A549 (cell line): ENCODE measurements around the gene YWHAG. TPM values are rescaled to one million over a fixed set of nuclear protein-coding genes. Genes with fewer than 3 reads are reported as not detected.
A peak's percentile ranks its signal among the peaks of the same experiment; 100 is the strongest.

Experiments
- ATAC-seq, 2 experiments: fragments of 200-7000 bp in 1 of 2; fragments of >200 bp in 1 of 2; cut with Nextera tagmentation in 1 of 2; cut with Tn5 transposase in 1 of 2; 3 replicates each; pipeline versions ENCODE4 v1.8.0 to v1.9.1; 2018 to 2020; ENCODE audit warnings: mild to moderate bottlenecking in 1 of 2, moderate library complexity in 1 of 2
- CTCF ChIA-PET: fragments of 300-600 bp; sonication (Branson Sonifier 250); formaldehyde crosslinking; extraction: SDS; loops from one replicate; lab custom pipeline; 2021; ENCODE audit warnings: antibody characterized with exemption, inconsistent platforms; lab: Yijun Ruan, JAX
- POLR2A ChIA-PET: fragments of 350-600 bp; formaldehyde crosslinking; extraction: SDS; loops from one replicate; lab custom pipeline; 2021; ENCODE audit warnings: antibody characterized with exemption, inconsistent platforms; lab: Yijun Ruan, JAX
- DNase-seq, 2 experiments: peaks; one replicate each; pipeline versions ENCODE4 v3.0.0 to v3.0.0-alpha.2; 2011 to 2016; ENCODE audit warnings: low read depth in 1 of 2, low spot score in 1 of 2
- FAIRE-seq: peaks from 2 replicates; lab custom pipeline; 2011; peaks lifted over from hg19 to GRCh38; lab: Jason Lieb, UNC
- H3K27ac ChIP-seq, 2 experiments: fragments of >200 bp; sonication (Bioruptor Twin); formaldehyde crosslinking; 3 replicates each; pipeline ENCODE4 v1.5.1; 2016 to 2017
- H3K4me1 ChIP-seq: fragments of >200 bp; sonication (Bioruptor Twin); formaldehyde crosslinking; 3 replicates; pipeline ENCODE4 v1.6.1; 2016
- H3K4me2 ChIP-seq: fragments of >200 bp; sonication (Bioruptor Twin); formaldehyde crosslinking; 3 replicates; pipeline ENCODE4 v1.6.1; 2016
- H3K4me3 ChIP-seq: fragments of >200 bp; sonication (Bioruptor Twin); formaldehyde crosslinking; 3 replicates; pipeline ENCODE4 v1.5.1; 2016
- H3K9me3 ChIP-seq: fragments of >200 bp; sonication (Bioruptor Twin); formaldehyde crosslinking; 3 replicates; pipeline ENCODE4 v1.6.1; 2016
- CBX2 ChIP-seq: fragments of 200-600 bp; sonication (generic); IDR thresholded peaks from 2 replicates; pipeline ENCODE4 v1.6.1; 2016; ENCODE audit warnings: low read depth, mild to moderate bottlenecking, borderline replicate concordance
- CHD4 ChIP-seq: fragments of 200-600 bp; sonication (generic); IDR thresholded peaks from 2 replicates; pipeline ENCODE4 v1.6.1; 2016; ENCODE audit warnings: antibody characterized with exemption, mild to moderate bottlenecking, borderline replicate concordance
- FOSL2 ChIP-seq, 2 experiments: fragments of 450-650 bp in 1 of 2; fragments of >200 bp in 1 of 2; sonication (Bioruptor Twin) in 1 of 2; formaldehyde crosslinking; IDR thresholded peaks; 2 replicates each; pipeline versions ENCODE4 v1.5.0 to v1.6.1; 2016 to 2020; ENCODE audit warnings: mild to moderate bottlenecking in 1 of 2, moderate library complexity in 1 of 2
- HDAC2 ChIP-seq: fragments of 200-600 bp; sonication (generic); IDR thresholded peaks from 2 replicates; pipeline ENCODE4 v1.6.1; 2016
- POLR2AphosphoS2 ChIP-seq: conservative IDR thresholded peaks from 2 replicates; pipeline ENCODE4 v1.6.1; 2012; ENCODE audit warnings: low read length, improper control_type of control experiment, inconsistent platforms
- RNF2 ChIP-seq: fragments of 200-600 bp; sonication (generic); IDR thresholded peaks from 2 replicates; pipeline ENCODE4 v1.6.1; 2016; ENCODE audit warnings: low read depth, mild to moderate bottlenecking, antibody characterized with exemption, moderate library complexity, borderline replicate concordance
- WGBS: methylation state at CpG from one replicate; pipeline ENCODE4 v1.1.6; 2017; ENCODE audit errors: missing lambda C conversion rate; 5-methylcytosine and 5-hydroxymethylcytosine counted together
- polyA plus RNA-seq, 4 experiments: library from polyadenylated mRNA; depleted of rRNA in 3 of 4; stranded (reverse); fragments of >200 nt; fragmentation: RNase III in 1 of 4; extraction: RNeasy Plus Mini Kit Qiagen cat#74134 plus additional on column Dnase treatment in 1 of 4; gene quantifications; 2 replicates in 3 of 4; 3 replicates in 1 of 4; pipeline ENCODE4 v1.2.3, GENCODE V29; 2011 to 2017

The YWHAG gene
- polyA plus RNA-seq, 2 of the 4 experiments (the other 2 are of a cell fraction) = 141 to 302 TPM

DNA sequence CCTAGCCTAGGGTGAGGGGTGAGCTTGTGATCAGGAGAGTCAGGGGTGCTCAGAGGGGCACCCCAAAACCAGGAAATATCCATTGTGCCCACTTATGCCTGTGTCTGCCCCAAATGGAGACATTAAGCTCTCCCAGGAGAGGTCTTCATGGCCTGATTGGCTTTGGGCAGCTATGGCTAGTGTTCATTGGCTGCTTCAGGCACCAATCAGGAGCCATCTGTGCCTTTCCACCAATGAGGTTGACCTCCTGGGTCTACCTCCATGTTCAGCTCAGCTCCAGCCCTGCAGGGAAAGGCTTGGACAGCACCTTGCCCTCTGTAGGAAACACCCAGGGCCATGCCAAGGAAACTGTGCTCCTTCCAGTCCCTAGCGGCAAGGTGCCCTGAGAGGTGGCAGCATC, 80.3 kb downstream of the YWHAG start:
- DNase-seq (peak in 1 of 2 experiments; percentile 70), FAIRE-seq (no peak)
- TF ChIP-seq FOSL2 (IDR thresholded peaks at IDR 0.05) = no peak
- TF ChIP-seq FOSL2 (CRISPR knock-in tag; IDR thresholded peaks at IDR 0.05) = no peak
- TF ChIP-seq CBX2 = no peak
- TF ChIP-seq CHD4 = no peak
- no peak for TF ChIP-seq RNF2
- TF ChIP-seq HDAC2 = no peak
- no peak for TF ChIP-seq POLR2AphosphoS2

More for the DNA sequence above, 80.3 kb downstream of the YWHAG start:
- no peak overlapping the region for H3K4me3 ChIP-seq
- ChIA-PET CTCF (interaction anchor here (0.6 to 32.9 kb wide), 6 partner anchors 8 to 100 kb away, joined by 3 to 764 read pairs (median 13); partner anchors contain the start of gene HSPB1), POLR2A (no interaction called here)
- ATAC-seq = peak in 1 of 2 experiments; percentile 74; a peak in 3 of 6 replicates
- H3K4me1 ChIP-seq = peaks cover 11% of the 10 kb centered on the region
- no peak overlapping the region for H3K4me2 ChIP-seq
- WGBS = 90% methylated on average over 1 of the region's 1 CpG
- H3K9me3 ChIP-seq = no peaks in the 10 kb centered on the region
- H3K27ac ChIP-seq = no peak overlapping the region

Other genes with a start within 250 kb of the YWHAG start
- 2.4 and 3.0 TPM in 2 replicates for gene SRRM3, start 157.1 kb downstream of the YWHAG start, polyA plus RNA-seq (2011; rRNA removed)
- gene SRRM3, start 157.1 kb downstream of the YWHAG start, polyA plus RNA-seq (2017; fragmentation: RNase III; extraction: RNeasy Plus Mini Kit Qiagen cat#74134 plus additional on column Dnase treatment) = 5.7 to 7.0 TPM (median 6.5 TPM) in 3 replicates
- 185 and 209 TPM in 2 replicates for gene HSPB1, start 56.3 kb downstream of the YWHAG start, polyA plus RNA-seq (2011; rRNA removed)
- gene HSPB1, start 56.3 kb downstream of the YWHAG start, polyA plus RNA-seq (2017; fragmentation: RNase III; extraction: RNeasy Plus Mini Kit Qiagen cat#74134 plus additional on column Dnase treatment) = 547 to 666 TPM (median 620 TPM) in 3 replicates
- 0.45 and 0.91 TPM in 2 replicates for gene SSC4D, start 50.7 kb upstream of the YWHAG start, polyA plus RNA-seq (2011; rRNA removed)
- 0.79 to 1.0 TPM (median 1.0 TPM) in 3 replicates for gene SSC4D, start 50.7 kb upstream of the YWHAG start, polyA plus RNA-seq (2017; fragmentation: RNase III; extraction: RNeasy Plus Mini Kit Qiagen cat#74134 plus additional on column Dnase treatment)
- gene ZP3, start 66.0 kb upstream of the YWHAG start, polyA plus RNA-seq (2011; rRNA removed) = 26.5 and 38.6 TPM in 2 replicates
- gene ZP3, start 66.0 kb upstream of the YWHAG start, polyA plus RNA-seq (2017; fragmentation: RNase III; extraction: RNeasy Plus Mini Kit Qiagen cat#74134 plus additional on column Dnase treatment) = 19.5 to 21.4 TPM (median 20.1 TPM) in 3 replicates
- gene DTX2, start 102.7 kb upstream of the YWHAG start, polyA plus RNA-seq (2011; rRNA removed) = 11.2 and 13.4 TPM in 2 replicates
- gene DTX2, start 102.7 kb upstream of the YWHAG start, polyA plus RNA-seq (2017; fragmentation: RNase III; extraction: RNeasy Plus Mini Kit Qiagen cat#74134 plus additional on column Dnase treatment) = 52.7 to 59.1 TPM (median 52.7 TPM) in 3 replicates
- 2.2 and 2.3 TPM in 2 replicates for gene UPK3B, start 151.6 kb upstream of the YWHAG start, polyA plus RNA-seq (2011; rRNA removed)
- 19.4 to 20.9 TPM (median 20.6 TPM) in 3 replicates for gene UPK3B, start 151.6 kb upstream of the YWHAG start, polyA plus RNA-seq (2017; fragmentation: RNase III; extraction: RNeasy Plus Mini Kit Qiagen cat#74134 plus additional on column Dnase treatment)
- gene SPDYE16, start 184.3 kb upstream of the YWHAG start, polyA plus RNA-seq (2011; rRNA removed) = not detected in 2 replicates
- not detected in 3 replicates for gene SPDYE16, start 184.3 kb upstream of the YWHAG start, polyA plus RNA-seq (2017; fragmentation: RNase III; extraction: RNeasy Plus Mini Kit Qiagen cat#74134 plus additional on column Dnase treatment)